GM19099 (cell line): Measurements from ENCODE around the gene MRPS12.

Experiments used
- POLR2A ChIP-seq: IDR thresholded peaks from 3 replicates; pipeline ENCODE4 v1.6.1; 2011; ENCODE audit warnings: low read depth; ENCODE audit not compliant: insufficient read length; ENCODE audit errors: extremely low read depth

Gene MRPS12

GRCh38 chr19:38974624-38975213 lies 44.0 kb downstream of the MRPS12 start:
- TF ChIP-seq POLR2A: no peak

GRCh38 chr19:38975214-38975860 lies 44.6 kb downstream of the MRPS12 start, which contains the start of gene FBXO17:
FBXO17 (minus strand) TSS chr19:38975742; CDS start chr19:38950319, 25,423 bp downstream.
- no peak for TF ChIP-seq POLR2A

- no peak for TF ChIP-seq POLR2A
These were observed 45.1 kb downstream of the MRPS12 start for GRCh38 chr19:38975861-38976271.

GRCh38 chr19:38977445-38978325 lies 46.9 kb downstream of the MRPS12 start:
- TF ChIP-seq POLR2A: no peak

- no peak for TF ChIP-seq POLR2A
These were observed 47.6 kb downstream of the MRPS12 start for GRCh38 chr19:38978326-38978689.

GRCh38 chr19:38979812-38980211 lies 49.1 kb downstream of the MRPS12 start:
- TF ChIP-seq POLR2A: no peak

GRCh38 chr19:38980583-38981374 lies 50.0 kb downstream of the MRPS12 start:
- TF ChIP-seq POLR2A: no peak
